ENCODE results near the gene R3HDML. TPM values are rescaled to one million over a fixed set of nuclear protein-coding genes. Genes with fewer than 3 reads are reported as not detected.

Gene R3HDML
- total and polyA plus RNA-seq, 2 of the 13 experiments (the other 11 are each of a cell fraction or from before 2014, with no cell fraction given) = not detected

- TF ChIP-seq ZBTB10 (CRISPR knock-in tag; IDR thresholded peaks at IDR 0.05; ENCODE audit: borderline replicate concordance) (peak; percentile 57; the same call in 1 of the 2 replicates), ZNF562 (CRISPR knock-in tag; IDR thresholded peaks at IDR 0.05; ENCODE audit: borderline replicate concordance) (no peak), PRDM10 (CRISPR knock-in tag; IDR thresholded peaks at IDR 0.05; ENCODE audit: low read depth) (peak; percentile 90), ZMYM4 (CRISPR knock-in tag; IDR thresholded peaks at IDR 0.05) (peak; percentile 99), ZNF530 (CRISPR knock-in tag; IDR thresholded peaks at IDR 0.05; ENCODE audit: low read depth) (no peak), HNRNPLL (IDR thresholded peaks at IDR 0.05; ENCODE audit: low read depth, low read length, poor library complexity, severe bottlenecking) (peak; percentile 88), ZNF615 (CRISPR knock-in tag; IDR thresholded peaks at IDR 0.05; ENCODE audit: borderline replicate concordance) (no peak), ZNF704 (CRISPR knock-in tag; IDR thresholded peaks at IDR 0.05; ENCODE audit: borderline replicate concordance) (peak; percentile 99), ZNF260 (CRISPR knock-in tag; IDR thresholded peaks at IDR 0.05; ENCODE audit: borderline replicate concordance, low read depth) (no peak), THYN1 (CRISPR knock-in tag; IDR thresholded peaks at IDR 0.05; ENCODE audit: borderline replicate concordance, low read depth) (no peak), ARID2 (CRISPR knock-in tag; IDR thresholded peaks at IDR 0.05; ENCODE audit: borderline replicate concordance) (peak; percentile 95), MZF1 (CRISPR knock-in tag; IDR thresholded peaks at IDR 0.05; ENCODE audit: borderline replicate concordance) (peak; percentile 88; the same call in 1 of the 2 replicates), ZNF331 (CRISPR knock-in tag; IDR thresholded peaks at IDR 0.05) (peak; percentile 96), GMEB2 (CRISPR knock-in tag; IDR thresholded peaks at IDR 0.05; ENCODE audit: low read depth) (peak; percentile 61; the same call in 1 of the 2 replicates), TRIM24 (CRISPR knock-in tag; IDR thresholded peaks at IDR 0.05) (no peak), BRD4 (CRISPR knock-in tag; IDR thresholded peaks at IDR 0.05) (peak; percentile 90)
These were observed 25.9 kb upstream of the R3HDML start, which contains the start of gene FITM2 (continued) for GRCh38 chr20:44310664-44311639.

All from HepG2 (cell line).